Activated naive CD8-positive, alpha-beta T cell treated with anti-CD3 and anti-CD28 coated beads for 36 hours (primary cell): ENCODE results near the gene STUB1. TPM values are rescaled to one million over a fixed set of nuclear protein-coding genes. Genes with fewer than 3 reads are reported as not detected.

Experiments used
- DNase-seq: peaks from one replicate; pipeline ENCODE4 v3.0.0; 2021
- H3K27ac Mint-ChIP-seq: one replicate; pipeline ENCODE4 v1.8.0; 2022; ENCODE audit warnings: mild to moderate bottlenecking, moderate library complexity, mixed read lengths
- H3K27me3 Mint-ChIP-seq: one replicate; pipeline ENCODE4 v1.8.0; 2022; ENCODE audit warnings: mild to moderate bottlenecking, mixed read lengths
- H3K36me3 Mint-ChIP-seq: one replicate; pipeline ENCODE4 v1.8.0; 2021; ENCODE audit warnings: mild to moderate bottlenecking, mixed read lengths
- H3K4me1 Mint-ChIP-seq: one replicate; pipeline ENCODE4 v1.8.0; 2021; ENCODE audit warnings: mixed read lengths
- H3K4me3 Mint-ChIP-seq: one replicate; pipeline ENCODE4 v1.8.0; 2022; ENCODE audit warnings: mild to moderate bottlenecking, moderate library complexity, mixed read lengths
- H3K9me3 Mint-ChIP-seq: one replicate; pipeline ENCODE4 v1.8.0; 2022; ENCODE audit warnings: mixed read lengths
- total RNA-seq, 2 experiments: library from RNA; stranded (reverse); gene quantifications; one replicate each; pipeline ENCODE4 v1.2.3, GENCODE V29; 2021

Gene STUB1
- total RNA-seq, 2 experiments from 2014 or later: 74.3 to 82.1 TPM

DNA sequence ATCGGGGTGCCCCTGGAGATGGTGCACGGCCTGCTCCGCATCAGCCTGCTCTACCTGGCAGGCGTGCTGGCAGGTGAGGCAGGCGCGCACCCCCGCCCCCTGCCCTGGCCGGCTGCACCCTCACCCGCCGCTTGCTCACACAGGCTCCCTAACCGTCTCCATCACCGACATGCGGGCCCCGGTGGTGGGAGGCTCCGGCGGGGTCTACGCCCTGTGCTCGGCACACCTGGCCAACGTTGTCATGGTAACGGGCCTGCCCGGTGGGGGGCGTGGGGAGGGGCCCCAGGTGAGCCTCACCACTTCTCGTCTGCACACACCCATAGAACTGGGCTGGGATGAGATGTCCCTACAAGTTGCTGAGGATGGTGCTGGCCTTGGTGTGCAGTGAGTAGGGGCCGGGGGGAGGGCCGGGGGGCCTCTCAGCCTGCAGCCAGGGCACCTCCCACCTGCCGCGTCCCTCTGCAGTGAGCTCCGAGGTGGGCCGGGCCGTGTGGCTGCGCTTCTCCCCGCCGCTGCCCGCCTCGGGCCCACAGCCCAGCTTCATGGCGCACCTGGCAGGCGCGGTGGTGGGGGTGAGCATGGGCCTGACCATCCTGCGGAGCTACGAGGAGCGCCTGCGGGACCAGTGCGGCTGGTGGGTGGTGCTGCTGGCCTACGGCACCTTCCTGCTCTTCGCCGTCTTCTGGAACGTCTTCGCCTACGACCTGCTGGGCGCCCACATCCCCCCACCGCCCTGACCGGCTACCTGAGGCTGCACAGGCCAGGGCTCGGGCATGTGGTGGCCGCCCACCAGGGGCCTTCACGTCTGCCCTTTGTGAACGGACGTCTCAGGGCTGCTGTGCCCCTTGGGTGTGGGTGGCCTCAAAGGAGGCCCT is 2.7 kb upstream of the STUB1 start:
- Mint-ChIP-seq H3K4me3 (no peak overlapping the region), H3K36me3 (peaks cover 14% of the 10 kb centered on the region), H3K4me1 (peaks cover 18% of the 10 kb centered on the region), H3K27me3 (no peaks in the 10 kb centered on the region), H3K27ac (no peak overlapping the region), H3K9me3 (no peaks in the 10 kb centered on the region)
- no peak for DNase-seq

DNA sequence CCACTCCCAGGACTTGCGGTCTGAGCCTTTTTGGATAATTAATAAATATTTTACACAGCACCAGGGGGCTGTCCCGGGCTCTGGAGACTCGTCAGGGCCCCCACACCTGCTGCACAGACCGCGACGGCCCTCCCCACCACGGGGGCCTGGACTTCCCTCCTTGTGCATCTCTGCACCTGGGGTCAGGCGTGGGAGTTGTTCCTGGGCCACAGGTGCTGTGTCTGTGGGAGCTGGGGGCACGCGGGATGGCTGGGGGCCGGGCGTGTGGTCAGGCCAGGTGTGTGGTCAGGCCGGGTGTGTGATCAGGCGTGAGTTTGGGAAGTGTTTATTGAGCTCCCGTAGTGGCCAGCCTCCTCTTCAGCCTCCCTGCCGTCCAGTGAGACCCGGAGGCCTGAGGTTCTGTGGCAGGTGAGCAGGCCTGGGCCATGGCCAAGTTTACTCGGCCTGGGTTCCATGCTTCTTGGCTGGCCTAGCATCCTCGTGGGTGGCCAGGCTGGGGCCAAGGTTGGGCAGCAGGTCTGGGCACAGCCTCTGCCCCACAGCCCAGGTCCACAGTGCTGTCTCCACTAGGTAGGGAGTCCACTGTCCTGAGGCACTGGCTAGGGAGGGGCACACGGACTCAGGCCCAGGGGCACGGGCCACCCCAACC is 1.9 kb upstream of the STUB1 start:
- Mint-ChIP-seq H3K27ac (no peak overlapping the region), H3K4me3 (no peak overlapping the region), H3K27me3 (no peaks in the 10 kb centered on the region), H3K36me3 (peaks cover 16% of the 10 kb centered on the region), H3K4me1 (peaks cover 19% of the 10 kb centered on the region), H3K9me3 (no peaks in the 10 kb centered on the region)
- no peak for DNase-seq

DNA sequence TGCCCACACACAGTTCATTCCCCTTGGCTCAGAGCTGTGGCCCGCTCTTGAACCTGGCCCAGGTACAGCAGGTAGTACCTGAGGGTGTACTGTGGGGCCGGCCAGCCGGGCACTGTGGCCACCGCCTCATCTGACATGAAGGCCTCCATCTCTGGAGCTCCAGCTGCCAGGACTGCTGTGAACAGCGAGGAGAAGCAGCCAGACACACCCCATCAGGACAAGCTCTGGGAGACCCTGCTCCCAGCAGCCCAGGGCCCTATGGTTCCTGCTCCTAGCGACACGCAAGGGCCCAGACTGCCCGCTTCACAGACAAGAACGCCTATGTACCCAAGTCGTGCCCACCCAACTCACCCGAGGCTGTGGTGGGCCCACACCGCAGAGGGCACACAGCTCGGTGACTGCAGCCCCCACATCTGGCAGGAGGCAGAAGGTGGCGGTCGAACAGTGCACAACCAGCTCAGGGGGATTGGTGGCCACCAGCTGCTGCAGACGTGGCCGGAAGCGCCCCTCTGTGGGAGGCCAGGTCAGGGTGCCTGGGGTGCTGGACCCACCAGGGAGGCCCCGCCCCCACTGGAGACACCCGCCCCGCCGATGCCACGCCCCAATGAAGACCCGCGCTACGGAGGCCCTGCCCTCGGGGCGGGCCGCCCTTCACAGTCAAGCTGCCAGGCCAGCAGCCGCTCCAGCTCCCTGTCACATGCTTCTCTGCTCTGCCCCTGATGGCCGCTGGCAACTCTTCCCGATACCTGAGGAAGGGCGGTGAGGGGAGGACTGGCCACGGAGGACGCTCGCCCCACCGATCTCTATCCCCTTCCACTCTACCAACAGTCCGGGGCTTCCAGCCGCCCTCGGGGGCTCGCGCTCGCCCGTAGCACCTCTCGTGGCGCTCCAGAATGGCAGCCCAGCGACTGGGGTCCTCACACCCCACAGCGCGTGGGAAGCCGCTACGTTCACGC is 1.1 kb upstream of the STUB1 start:
- no peaks in the 10 kb centered on the region for H3K9me3 Mint-ChIP-seq
- H3K4me3 Mint-ChIP-seq: peak overlapping the region; percentile 74
- H3K27me3 Mint-ChIP-seq: no peaks in the 10 kb centered on the region
- peak overlapping the region; percentile 66 for H3K27ac Mint-ChIP-seq
- peak; percentile 72 for DNase-seq
- peaks cover 19% of the 10 kb centered on the region for H3K4me1 Mint-ChIP-seq
- peaks cover 20% of the 10 kb centered on the region for H3K36me3 Mint-ChIP-seq

DNA sequence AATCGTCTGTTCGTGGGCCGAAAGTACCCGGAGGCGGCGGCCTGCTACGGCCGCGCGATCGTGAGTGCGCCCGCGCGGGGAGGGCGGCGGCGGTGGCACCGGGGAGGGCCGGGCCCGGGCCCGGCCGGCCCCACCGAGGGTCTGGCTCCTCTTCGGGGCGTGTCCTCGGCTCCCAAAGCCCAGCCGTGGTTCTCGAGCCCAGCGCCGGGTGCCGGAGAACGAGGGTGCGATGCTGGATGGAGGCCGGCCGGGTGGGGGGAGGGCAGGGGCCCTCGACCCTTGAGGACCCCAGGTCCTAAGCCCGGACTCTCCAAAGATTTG is 375 bp downstream of the STUB1 start:
- Mint-ChIP-seq H3K4me1 (peaks cover 17% of the 10 kb centered on the region), H3K4me3 (peak overlapping the region; percentile 84), H3K27me3 (no peaks in the 10 kb centered on the region), H3K36me3 (peaks cover 20% of the 10 kb centered on the region), H3K27ac (peak overlapping the region; percentile 38), H3K9me3 (no peaks in the 10 kb centered on the region)
- no peak for DNase-seq

DNA sequence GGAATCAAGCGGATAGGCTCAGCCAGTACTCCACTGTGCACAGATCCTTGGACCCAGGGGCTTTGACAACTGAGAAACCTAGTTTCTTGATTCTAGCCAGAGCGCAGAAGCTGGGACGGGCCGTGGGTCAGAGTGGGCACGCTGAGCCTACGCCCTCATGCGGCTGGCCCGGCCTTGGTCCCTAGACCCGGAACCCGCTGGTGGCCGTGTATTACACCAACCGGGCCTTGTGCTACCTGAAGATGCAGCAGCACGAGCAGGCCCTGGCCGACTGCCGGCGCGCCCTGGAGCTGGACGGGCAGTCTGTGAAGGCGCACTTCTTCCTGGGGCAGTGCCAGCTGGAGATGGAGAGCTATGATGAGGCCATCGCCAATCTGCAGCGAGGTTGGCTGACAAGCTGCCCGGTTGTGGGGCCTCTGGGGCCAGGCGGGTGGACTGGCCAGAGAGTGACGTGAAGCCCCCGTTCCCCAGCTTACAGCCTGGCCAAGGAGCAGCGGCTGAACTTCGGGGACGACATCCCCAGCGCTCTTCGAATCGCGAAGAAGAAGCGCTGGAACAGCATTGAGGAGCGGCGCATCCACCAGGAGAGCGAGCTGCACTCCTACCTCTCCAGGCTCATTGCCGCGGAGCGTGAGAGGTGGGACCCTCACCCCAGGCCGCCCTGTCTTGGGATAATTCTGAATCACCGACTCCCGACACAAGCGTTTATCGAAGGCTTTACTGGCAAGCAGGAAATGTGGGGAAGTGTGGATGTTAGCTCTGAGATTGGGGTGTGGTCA is 946 bp downstream of the STUB1 start:
- Mint-ChIP-seq H3K27ac (peak overlapping the region; percentile 45), H3K4me3 (peak overlapping the region; percentile 84), H3K36me3 (peaks cover 22% of the 10 kb centered on the region), H3K9me3 (no peaks in the 10 kb centered on the region), H3K27me3 (no peaks in the 10 kb centered on the region), H3K4me1 (peaks cover 17% of the 10 kb centered on the region)
- no peak for DNase-seq

DNA sequence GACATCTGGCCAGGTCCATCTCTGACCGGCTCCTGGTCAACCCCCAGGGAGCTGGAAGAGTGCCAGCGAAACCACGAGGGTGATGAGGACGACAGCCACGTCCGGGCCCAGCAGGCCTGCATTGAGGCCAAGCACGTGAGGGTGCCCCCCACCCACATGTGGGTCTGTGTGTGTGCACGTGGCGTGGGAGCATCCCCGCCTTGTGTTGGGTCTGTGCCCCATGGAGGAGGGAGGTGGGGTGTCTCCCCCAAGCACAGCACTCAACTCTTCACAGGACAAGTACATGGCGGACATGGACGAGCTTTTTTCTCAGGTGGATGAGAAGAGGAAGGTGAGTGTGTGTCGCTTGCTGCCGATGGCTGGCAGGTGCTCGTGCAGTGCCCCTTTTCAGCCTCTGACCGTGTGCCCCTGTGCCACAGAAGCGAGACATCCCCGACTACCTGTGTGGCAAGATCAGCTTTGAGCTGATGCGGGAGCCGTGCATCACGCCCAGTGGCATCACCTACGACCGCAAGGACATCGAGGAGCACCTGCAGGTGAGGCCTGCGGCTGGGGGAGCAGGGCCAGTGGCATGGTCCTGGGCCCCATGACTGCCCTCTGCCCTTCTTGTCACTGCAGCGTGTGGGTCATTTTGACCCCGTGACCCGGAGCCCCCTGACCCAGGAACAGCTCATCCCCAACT is 1.7 kb downstream of the STUB1 start:
- no peak for DNase-seq
- no peaks in the 10 kb centered on the region for H3K27me3 Mint-ChIP-seq
- no peaks in the 10 kb centered on the region for H3K9me3 Mint-ChIP-seq
- H3K4me1 Mint-ChIP-seq: peaks cover 17% of the 10 kb centered on the region
- H3K36me3 Mint-ChIP-seq: peaks cover 22% of the 10 kb centered on the region
- H3K27ac Mint-ChIP-seq: no peak overlapping the region
- H3K4me3 Mint-ChIP-seq: peak overlapping the region; percentile 84

DNA sequence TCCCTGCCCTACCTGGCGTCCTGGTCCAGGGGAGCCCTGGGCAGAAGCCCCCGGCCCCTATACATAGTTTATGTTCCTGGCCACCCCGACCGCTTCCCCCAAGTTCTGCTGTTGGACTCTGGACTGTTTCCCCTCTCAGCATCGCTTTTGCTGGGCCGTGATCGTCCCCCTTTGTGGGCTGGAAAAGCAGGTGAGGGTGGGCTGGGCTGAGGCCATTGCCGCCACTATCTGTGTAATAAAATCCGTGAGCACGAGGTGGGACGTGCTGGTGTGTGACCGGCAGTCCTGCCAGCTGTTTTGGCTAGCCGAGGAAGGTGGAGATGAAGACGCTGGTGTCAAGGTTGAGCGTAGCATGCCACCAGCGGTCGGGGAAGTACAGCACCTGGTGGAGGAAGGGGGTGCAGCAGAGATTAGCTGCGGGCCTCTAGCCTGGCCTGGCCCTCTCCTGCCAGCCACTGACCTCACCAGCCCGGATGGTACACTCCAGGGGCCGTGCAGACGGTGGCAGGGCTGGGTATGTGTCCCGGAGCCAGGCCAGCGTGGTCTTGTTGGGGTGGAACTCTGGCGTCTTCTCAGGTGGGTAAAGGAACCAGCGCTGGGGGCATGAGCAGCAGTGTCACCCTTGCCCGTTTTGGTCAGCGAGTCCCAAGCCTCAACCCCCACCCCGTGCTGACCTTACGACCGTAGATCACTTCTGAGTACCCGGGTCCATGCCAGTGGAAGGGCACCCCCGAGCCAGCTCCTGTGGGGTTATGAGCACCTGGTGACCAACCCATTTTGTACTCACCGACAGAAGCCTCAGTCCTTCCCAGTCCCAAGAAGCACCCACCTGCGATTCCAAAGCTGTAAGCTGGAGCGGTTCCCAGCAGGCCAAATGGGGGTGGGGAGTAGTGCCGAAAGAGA is 2.5 kb downstream of the STUB1 start:
- Mint-ChIP-seq H3K27ac (peak overlapping the region; percentile 75), H3K36me3 (peaks cover 22% of the 10 kb centered on the region)

DNA sequence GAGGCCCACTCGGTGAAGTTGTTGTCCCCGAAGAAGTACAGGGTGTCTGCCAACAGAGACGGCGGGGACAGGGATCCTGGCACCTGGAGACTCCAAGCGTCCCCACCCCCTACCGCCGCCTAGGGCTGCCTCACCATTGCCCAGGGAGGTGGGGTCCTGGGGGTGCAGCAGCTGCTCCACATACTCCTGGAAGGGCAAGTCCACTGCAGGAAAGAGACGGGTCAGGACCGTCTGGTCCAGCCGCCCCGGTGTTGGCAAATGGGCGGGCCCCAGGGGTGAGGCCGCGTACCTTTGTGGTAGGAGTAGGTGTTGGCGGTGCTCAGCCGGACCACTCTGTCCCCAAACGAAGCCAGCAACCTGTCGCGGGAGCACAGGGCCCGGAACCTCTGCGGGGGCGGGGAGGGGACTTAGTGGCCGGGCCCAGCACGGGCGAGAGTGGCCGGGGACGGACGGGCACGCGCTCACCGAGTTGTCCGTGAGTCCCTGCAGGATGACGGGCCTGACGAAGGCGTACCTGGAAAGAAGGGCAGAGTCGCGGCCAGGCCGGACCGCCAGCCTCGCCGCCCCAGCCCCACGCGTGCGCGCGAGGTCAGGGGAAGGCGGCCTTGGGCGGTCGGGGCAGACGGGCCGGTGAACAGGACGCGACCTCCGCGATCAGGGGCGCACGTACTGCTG is 3.3 kb downstream of the STUB1 start:
- no peaks in the 10 kb centered on the region for H3K9me3 Mint-ChIP-seq
- DNase-seq: no peak
- H3K4me1 Mint-ChIP-seq: peaks cover 18% of the 10 kb centered on the region
- H3K27me3 Mint-ChIP-seq: no peaks in the 10 kb centered on the region
- H3K4me3 Mint-ChIP-seq: peak overlapping the region; percentile 81
- H3K27ac Mint-ChIP-seq: peak overlapping the region; percentile 75
- H3K36me3 Mint-ChIP-seq: peaks cover 22% of the 10 kb centered on the region

More for the DNA sequence above, 2.5 kb downstream of the STUB1 start:
- Mint-ChIP-seq H3K4me3 (peak overlapping the region; percentile 81), H3K9me3 (no peaks in the 10 kb centered on the region), H3K27me3 (no peaks in the 10 kb centered on the region), H3K4me1 (peaks cover 17% of the 10 kb centered on the region)
- DNase-seq: no peak

DNA sequence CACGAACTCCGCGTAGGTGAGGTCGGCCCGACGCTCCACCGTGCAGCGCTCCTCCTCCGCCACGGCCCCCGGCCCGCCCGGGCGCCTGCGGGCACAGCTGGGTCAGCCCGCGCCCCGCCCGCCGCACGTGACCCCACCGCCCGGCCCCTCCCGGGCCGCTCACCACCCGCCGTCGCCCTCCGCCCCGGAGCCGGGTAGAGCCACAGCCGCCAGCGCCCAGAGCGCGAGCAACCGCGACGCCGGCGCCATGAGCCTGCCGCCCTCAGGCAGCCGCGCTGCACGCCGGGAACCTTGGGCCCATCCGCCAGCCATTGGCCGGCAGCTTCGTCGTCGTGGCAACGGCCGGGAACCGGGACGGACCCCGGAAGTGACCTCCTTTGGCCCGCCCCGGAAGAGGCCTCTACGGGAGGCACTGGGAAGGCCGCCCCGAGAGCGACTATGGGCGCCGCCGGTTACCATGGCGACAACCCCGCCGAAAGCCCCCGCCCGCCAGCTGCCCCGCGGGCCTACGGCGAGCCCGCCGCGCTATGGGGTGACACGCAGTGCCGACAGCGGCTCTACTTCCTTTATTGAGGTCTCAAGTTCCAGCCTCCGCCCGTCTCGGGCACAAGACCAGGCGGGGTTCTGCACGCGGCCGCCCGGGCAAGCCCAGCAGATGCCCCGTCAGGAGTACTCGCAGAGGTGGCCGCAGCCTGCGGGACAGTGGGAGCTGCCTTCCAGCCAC is 4.0 kb downstream of the STUB1 start, which contains the start of gene JMJD8:
TSS of gene JMJD8 (minus strand) at position 264 of the 724 bp plus-strand sequence. CDS start at position 249, 15 bp downstream.
- H3K4me1 Mint-ChIP-seq: peaks cover 22% of the 10 kb centered on the region
- H3K9me3 Mint-ChIP-seq: no peaks in the 10 kb centered on the region
- peak within 1 kb of the TSS; percentile 81 for H3K4me3 Mint-ChIP-seq
- H3K36me3 Mint-ChIP-seq: peaks cover 22% of the 10 kb centered on the region
- H3K27me3 Mint-ChIP-seq: no peaks in the 10 kb centered on the region
- DNase-seq: peak; percentile 99
- H3K27ac Mint-ChIP-seq: peak within 1 kb of the TSS; percentile 75

DNA sequence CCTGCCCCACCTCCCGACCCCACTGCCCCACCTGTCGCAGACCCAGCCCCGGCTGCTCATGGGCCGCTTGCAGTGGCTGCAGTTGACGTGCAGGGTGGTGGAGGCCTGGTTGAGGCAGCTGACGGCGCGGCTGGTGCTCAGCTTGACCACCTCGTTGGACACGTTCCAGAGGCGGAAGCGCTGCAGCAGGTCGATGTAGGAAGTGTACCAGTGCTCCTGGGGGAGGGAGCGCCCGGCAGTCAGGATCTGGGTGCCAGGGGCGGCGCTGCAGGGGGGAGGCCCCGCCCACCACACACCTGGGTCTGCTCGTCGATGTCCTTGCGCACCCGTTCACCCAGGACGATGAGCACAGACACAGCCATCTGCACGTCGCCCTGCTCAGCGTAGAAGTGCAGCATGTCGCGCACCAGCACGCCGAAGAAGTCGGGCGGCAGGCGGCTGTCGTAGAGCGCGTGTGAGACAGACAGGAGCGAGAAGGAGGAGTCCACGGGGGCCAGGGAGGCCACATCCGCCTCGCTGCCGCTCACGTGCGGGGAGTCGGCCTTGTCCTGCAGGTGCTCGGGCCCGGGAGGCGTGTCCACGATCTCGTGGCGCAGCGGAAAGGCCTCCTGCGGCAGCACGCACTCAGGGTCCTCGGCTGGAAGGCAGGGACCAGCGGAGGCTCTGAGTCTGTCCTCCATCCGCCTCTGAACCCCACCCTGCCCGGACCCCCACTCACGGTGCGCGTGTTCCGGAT is 4.9 kb downstream of the STUB1 start:
- Mint-ChIP-seq H3K27me3 (no peaks in the 10 kb centered on the region), H3K9me3 (no peaks in the 10 kb centered on the region), H3K27ac (no peak overlapping the region), H3K4me3 (no peak overlapping the region), H3K36me3 (peaks cover 22% of the 10 kb centered on the region), H3K4me1 (peaks cover 24% of the 10 kb centered on the region)
- no peak for DNase-seq

DNA sequence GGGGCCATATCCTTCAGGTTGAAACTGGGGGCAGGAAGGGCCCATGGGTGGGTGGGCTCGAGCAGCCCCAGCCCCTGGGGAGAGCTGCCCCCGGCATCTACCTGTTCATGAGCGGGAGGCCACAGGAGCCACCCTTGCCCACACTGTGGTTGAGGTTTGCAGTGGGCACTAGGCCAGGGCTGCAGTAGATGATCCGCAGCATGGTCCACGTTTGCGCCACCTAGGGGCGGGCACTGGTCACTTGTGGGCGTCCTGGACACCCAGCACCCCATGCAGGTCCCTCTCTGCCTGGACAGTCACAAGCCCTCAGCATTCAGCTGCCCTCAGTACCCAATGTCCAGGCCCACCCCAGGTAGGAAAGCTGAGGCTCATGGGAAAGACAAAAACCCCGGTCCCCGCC is 5.8 kb downstream of the STUB1 start:
- Mint-ChIP-seq H3K27ac (no peak overlapping the region), H3K27me3 (no peaks in the 10 kb centered on the region), H3K4me3 (peak overlapping the region; percentile 14), H3K9me3 (no peaks in the 10 kb centered on the region), H3K36me3 (peaks cover 22% of the 10 kb centered on the region), H3K4me1 (peaks cover 24% of the 10 kb centered on the region)
- DNase-seq: no peak
